HepG2 (cell line): ENCODE results near the gene TUBA4B. TPM values are rescaled to one million over a fixed set of nuclear protein-coding genes. Genes with fewer than 3 reads are reported as not detected.

ENCODE experiments used
- ARHGAP35 ChIP-seq: sonication (generic); formaldehyde crosslinking; IDR thresholded peaks from 2 replicates; pipeline ENCODE4 v1.9.0; 2022; ENCODE audit warnings: mild to moderate bottlenecking, inconsistent platforms, moderate library complexity, missing genetic modification reagents, borderline replicate concordance
- GTF2F1 ChIP-seq: fragments of 150-350 bp; IDR thresholded peaks from 2 replicates; pipeline ENCODE4 v1.6.1; 2014; ENCODE audit warnings: low read length
- HNRNPL ChIP-seq: fragments of 200-400 bp; formaldehyde crosslinking; IDR thresholded peaks from 2 replicates; pipeline ENCODE4 v1.6.1; 2017; ENCODE audit warnings: mild to moderate bottlenecking, low read depth, low read length
- IRX3 ChIP-seq: sonication (generic); formaldehyde crosslinking; IDR thresholded peaks from 2 replicates; pipeline ENCODE4 v1.8.1; 2023; ENCODE audit warnings: mild to moderate bottlenecking, low read depth, missing genetic modification reagents, borderline replicate concordance
- RFX5 ChIP-seq: IDR thresholded peaks from 2 replicates; pipeline ENCODE4 v1.6.1; 2011; ENCODE audit warnings: low read depth, low read length, improper control_type of control experiment
- TAF1 ChIP-seq: sonication (generic); formaldehyde crosslinking; IDR thresholded peaks from 2 replicates; pipeline ENCODE4 v1.4.0; 2020; ENCODE audit warnings: missing genetic modification reagents
- ZBTB21 ChIP-seq: sonication (generic); formaldehyde crosslinking; IDR thresholded peaks from 2 replicates; pipeline ENCODE4 v1.4.0; 2020; ENCODE audit warnings: missing genetic modification reagents
- ZC3H13 ChIP-seq: sonication (generic); formaldehyde crosslinking; IDR thresholded peaks from 2 replicates; pipeline ENCODE4 v1.8.1; 2023; ENCODE audit warnings: mild to moderate bottlenecking, missing genetic modification reagents, moderate library complexity
- ZNF280B ChIP-seq: sonication (generic); formaldehyde crosslinking; IDR thresholded peaks from 2 replicates; pipeline ENCODE4 v1.5.0; 2020; ENCODE audit warnings: missing genetic modification reagents, mild to moderate bottlenecking, borderline replicate concordance
- ZNF331 ChIP-seq: sonication (generic); formaldehyde crosslinking; IDR thresholded peaks from 2 replicates; pipeline ENCODE4 v1.4.0; 2020; ENCODE audit warnings: missing genetic modification reagents
- ZNF484 ChIP-seq: sonication (generic); formaldehyde crosslinking; IDR thresholded peaks from 2 replicates; pipeline ENCODE4 v1.5.1; 2020; ENCODE audit warnings: mild to moderate bottlenecking, low read depth, missing genetic modification reagents, borderline replicate concordance
- ZNF552 ChIP-seq: sonication (generic); formaldehyde crosslinking; IDR thresholded peaks from 2 replicates; pipeline ENCODE4 v1.9.0; 2022; ENCODE audit warnings: missing genetic modification reagents, mild to moderate bottlenecking, borderline replicate concordance
- ZNF569 ChIP-seq: sonication (generic); formaldehyde crosslinking; IDR thresholded peaks from 2 replicates; pipeline ENCODE4 v1.5.0; 2020; ENCODE audit warnings: mild to moderate bottlenecking, missing genetic modification reagents, moderate library complexity, borderline replicate concordance
- ZNF572 ChIP-seq: sonication (generic); formaldehyde crosslinking; IDR thresholded peaks from 2 replicates; pipeline ENCODE4 v1.5.1; 2020; ENCODE audit warnings: mild to moderate bottlenecking, missing genetic modification reagents
- polyA plus RNA-seq, 8 experiments: library from polyadenylated mRNA; depleted of rRNA in 3 of 8; stranded (reverse) in 7 of 8; unstranded in 1 of 8; fragments of >200 nt; fragmentation: Illumina TruSeq in 4 of 8; extraction: Trizol in 4 of 8; gene quantifications; 2 replicates each; pipeline versions ENCODE4 v1.2.1 to v1.2.3, GENCODE V29; 2011 to 2016; ENCODE audit warnings: low read depth in 4 of 8, missing spikeins in 1 of 8, mixed read lengths in 1 of 8; ENCODE audit not compliant: insufficient read depth in 1 of 8
- total RNA-seq, 5 experiments: library from RNA; depleted of rRNA; stranded (reverse); fragments of >200 nt; fragmentation: Illumina TruSeq; extraction: Trizol; gene quantifications; 2 replicates each; pipeline ENCODE4 v1.2.3, GENCODE V29; 2016; ENCODE audit warnings: low read depth in 1 of 5
- TF ChIP-seq, protein P1 (sequence below): sonication (generic); formaldehyde crosslinking; IDR thresholded peaks from 2 replicates; pipeline ENCODE4 v1.5.1; 2020; ENCODE audit warnings: mild to moderate bottlenecking, missing genetic modification reagents
- TF ChIP-seq, protein P2 (sequence below): sonication (generic); formaldehyde crosslinking; IDR thresholded peaks from 2 replicates; pipeline ENCODE4 v1.4.0; 2020; ENCODE audit warnings: missing genetic modification reagents
- TF ChIP-seq, protein P3 (sequence below): sonication (generic); formaldehyde crosslinking; IDR thresholded peaks from 2 replicates; pipeline ENCODE4 v1.4.0; 2020; ENCODE audit warnings: missing genetic modification reagents
- TF ChIP-seq, protein P4 (sequence below): sonication (generic); formaldehyde crosslinking; IDR thresholded peaks from 2 replicates; pipeline ENCODE4 v1.4.0; 2020; ENCODE audit warnings: missing genetic modification reagents

The TUBA4B gene
- total and polyA plus RNA-seq, 2 of the 13 experiments (the other 11 are each of a cell fraction or from before 2014, with no cell fraction given) = 0.18 to 0.22 TPM

DNA sequence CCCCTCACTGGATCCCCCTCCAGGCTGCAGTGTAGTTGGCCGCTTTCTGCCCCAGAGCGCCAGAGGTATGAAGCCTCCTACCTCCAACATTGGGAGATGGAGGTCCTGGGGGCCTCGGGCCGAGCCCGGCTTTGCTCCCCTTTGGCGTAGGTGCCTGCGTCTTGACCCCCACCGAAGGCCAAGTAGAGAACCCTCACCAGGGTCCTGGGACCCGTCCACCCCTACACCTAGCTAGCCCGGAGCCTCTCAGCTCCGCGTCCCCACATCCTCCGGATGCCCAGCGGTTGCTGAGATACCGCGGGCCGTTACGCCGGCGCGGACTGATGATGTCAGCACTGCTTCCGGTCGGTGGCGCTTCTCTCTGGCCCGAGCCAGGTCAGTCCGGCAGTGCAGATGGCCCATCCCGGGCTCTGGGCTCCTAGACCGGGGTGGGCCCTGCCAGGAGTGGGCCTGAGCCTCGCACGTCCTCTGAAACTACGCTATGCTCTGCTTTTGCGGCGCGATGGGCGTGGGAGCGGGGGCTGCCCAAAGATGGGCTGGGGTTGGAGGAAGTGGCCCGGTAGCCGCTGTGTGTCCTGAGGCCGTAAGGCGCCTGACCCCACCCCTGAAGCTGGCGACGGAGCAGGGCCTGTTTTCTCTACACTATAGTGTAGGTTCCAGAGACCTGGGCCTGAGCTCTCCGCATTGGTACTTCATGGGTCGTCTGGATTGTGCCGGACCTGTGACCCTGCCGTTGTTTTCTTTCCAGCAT lies 7.7 kb upstream of the TUBA4B start, which contains the start of the genes GLB1L and STK16 (continued):
- TF ChIP-seq ARHGAP35 (CRISPR knock-in tag) = peak; percentile 92
- TF ChIP-seq ZNF572 = peak; percentile 99; the same call in 1 of the 2 replicates
- no peak for TF ChIP-seq ZNF569 (CRISPR knock-in tag)
- TF ChIP-seq GTF2F1 = no peak; the same call in 1 of the 2 replicates
- TF ChIP-seq ZC3H13 (CRISPR knock-in tag) = peak; percentile 83
- peak; percentile 42; the same call in 1 of the 2 replicates for TF ChIP-seq ZBTB21 (CRISPR knock-in tag)
- peak; percentile 96 for TF ChIP-seq TAF1 (CRISPR knock-in tag)
- peak; percentile 75; the same call in 1 of the 2 replicates for TF ChIP-seq HNRNPL
- TF ChIP-seq, protein P1, sequence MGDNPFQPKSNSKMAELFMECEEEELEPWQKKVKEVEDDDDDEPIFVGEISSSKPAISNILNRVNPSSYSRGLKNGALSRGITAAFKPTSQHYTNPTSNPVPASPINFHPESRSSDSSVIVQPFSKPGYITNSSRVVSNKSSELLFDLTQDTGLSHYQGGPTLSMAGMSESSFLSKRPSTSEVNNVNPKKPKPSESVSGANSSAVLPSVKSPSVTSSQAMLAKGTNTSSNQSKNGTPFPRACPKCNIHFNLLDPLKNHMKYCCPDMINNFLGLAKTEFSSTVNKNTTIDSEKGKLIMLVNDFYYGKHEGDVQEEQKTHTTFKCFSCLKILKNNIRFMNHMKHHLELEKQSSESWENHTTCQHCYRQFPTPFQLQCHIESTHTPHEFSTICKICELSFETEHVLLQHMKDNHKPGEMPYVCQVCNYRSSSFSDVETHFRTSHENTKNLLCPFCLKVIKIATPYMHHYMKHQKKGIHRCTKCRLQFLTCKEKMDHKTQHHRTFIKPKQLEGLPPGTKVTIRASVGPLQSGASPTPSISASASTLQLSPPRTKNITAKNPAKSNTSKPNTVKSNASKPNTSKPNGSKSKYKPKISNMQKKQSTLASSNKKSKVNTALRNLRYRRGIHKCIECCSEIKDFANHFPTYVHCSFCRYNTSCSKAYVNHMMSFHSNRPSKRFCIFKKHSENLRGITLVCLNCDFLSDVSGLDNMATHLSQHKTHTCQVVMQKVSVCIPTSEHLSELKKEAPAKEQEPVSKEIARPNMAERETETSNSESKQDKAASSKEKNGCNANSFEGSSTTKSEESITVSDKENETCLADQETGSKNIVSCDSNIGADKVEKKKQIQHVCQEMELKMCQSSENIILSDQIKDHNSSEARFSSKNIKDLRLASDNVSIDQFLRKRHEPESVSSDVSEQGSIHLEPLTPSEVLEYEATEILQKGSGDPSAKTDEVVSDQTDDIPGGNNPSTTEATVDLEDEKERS (CRISPR knock-in tag) = peak; percentile 91
- TF ChIP-seq ZNF552 (CRISPR knock-in tag) = 0 out of 2 replicates have a peak, but pooled peaks have one; percentile 6
- TF ChIP-seq, protein P2, sequence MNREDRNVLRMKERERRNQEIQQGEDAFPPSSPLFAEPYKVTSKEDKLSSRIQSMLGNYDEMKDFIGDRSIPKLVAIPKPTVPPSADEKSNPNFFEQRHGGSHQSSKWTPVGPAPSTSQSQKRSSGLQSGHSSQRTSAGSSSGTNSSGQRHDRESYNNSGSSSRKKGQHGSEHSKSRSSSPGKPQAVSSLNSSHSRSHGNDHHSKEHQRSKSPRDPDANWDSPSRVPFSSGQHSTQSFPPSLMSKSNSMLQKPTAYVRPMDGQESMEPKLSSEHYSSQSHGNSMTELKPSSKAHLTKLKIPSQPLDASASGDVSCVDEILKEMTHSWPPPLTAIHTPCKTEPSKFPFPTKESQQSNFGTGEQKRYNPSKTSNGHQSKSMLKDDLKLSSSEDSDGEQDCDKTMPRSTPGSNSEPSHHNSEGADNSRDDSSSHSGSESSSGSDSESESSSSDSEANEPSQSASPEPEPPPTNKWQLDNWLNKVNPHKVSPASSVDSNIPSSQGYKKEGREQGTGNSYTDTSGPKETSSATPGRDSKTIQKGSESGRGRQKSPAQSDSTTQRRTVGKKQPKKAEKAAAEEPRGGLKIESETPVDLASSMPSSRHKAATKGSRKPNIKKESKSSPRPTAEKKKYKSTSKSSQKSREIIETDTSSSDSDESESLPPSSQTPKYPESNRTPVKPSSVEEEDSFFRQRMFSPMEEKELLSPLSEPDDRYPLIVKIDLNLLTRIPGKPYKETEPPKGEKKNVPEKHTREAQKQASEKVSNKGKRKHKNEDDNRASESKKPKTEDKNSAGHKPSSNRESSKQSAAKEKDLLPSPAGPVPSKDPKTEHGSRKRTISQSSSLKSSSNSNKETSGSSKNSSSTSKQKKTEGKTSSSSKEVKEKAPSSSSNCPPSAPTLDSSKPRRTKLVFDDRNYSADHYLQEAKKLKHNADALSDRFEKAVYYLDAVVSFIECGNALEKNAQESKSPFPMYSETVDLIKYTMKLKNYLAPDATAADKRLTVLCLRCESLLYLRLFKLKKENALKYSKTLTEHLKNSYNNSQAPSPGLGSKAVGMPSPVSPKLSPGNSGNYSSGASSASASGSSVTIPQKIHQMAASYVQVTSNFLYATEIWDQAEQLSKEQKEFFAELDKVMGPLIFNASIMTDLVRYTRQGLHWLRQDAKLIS = no peak
- peak; percentile 55; the same call in 1 of the 2 replicates for TF ChIP-seq RFX5
- TF ChIP-seq ZNF484 (CRISPR knock-in tag) = no peak
- peak; percentile 98 for TF ChIP-seq ZNF280B (CRISPR knock-in tag)
- TF ChIP-seq, protein P3, sequence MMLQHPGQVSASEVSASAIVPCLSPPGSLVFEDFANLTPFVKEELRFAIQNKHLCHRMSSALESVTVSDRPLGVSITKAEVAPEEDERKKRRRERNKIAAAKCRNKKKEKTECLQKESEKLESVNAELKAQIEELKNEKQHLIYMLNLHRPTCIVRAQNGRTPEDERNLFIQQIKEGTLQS (CRISPR knock-in tag) = peak; percentile 69
- TF ChIP-seq ZNF331 (CRISPR knock-in tag) = peak; percentile 79; the same call in 1 of the 2 replicates
- TF ChIP-seq, protein P4, sequence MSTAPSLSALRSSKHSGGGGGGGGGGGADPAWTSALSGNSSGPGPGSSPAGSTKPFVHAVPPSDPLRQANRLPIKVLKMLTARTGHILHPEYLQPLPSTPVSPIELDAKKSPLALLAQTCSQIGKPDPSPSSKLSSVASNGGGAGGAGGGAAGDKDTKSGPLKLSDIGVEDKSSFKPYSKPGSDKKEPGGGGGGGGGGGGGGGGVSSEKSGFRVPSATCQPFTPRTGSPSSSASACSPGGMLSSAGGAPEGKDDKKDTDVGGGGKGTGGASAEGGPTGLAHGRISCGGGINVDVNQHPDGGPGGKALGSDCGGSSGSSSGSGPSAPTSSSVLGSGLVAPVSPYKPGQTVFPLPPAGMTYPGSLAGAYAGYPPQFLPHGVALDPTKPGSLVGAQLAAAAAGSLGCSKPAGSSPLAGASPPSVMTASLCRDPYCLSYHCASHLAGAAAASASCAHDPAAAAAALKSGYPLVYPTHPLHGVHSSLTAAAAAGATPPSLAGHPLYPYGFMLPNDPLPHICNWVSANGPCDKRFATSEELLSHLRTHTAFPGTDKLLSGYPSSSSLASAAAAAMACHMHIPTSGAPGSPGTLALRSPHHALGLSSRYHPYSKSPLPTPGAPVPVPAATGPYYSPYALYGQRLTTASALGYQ = peak; percentile 64; the same call in 1 of the 2 replicates
- no peak for TF ChIP-seq IRX3
